H9 (cell line): ENCODE measurements around the gene VAV1. TPM values are rescaled to one million over a fixed set of nuclear protein-coding genes. Genes with fewer than 3 reads are reported as not detected.

Experiments
- DNase-seq: peaks from one replicate; pipeline ENCODE4 v3.0.0-alpha.2; 2017
- H2AFZ ChIP-seq: one replicate; pipeline ENCODE4 v1.6.1; 2013; ENCODE audit warnings: mild to moderate bottlenecking, low read length, control low read depth, moderate library complexity
- H2AK5ac ChIP-seq: 2 replicates; pipeline ENCODE4 v1.6.1; 2013; ENCODE audit warnings: low read length, control low read depth, mixed read lengths; ENCODE audit not compliant: insufficient read length
- H2BK120ac ChIP-seq: one replicate; pipeline ENCODE4 v1.6.1; 2013; ENCODE audit warnings: low read depth, mild to moderate bottlenecking, low read length, control low read depth, inconsistent platforms; ENCODE audit not compliant: poor library complexity, severe bottlenecking
- H2BK12ac ChIP-seq: 2 replicates; pipeline ENCODE4 v1.6.1; 2013; ENCODE audit warnings: low read length, control low read depth, mixed read lengths, low read depth; ENCODE audit not compliant: insufficient read length
- H2BK15ac ChIP-seq: 2 replicates; pipeline ENCODE4 v1.6.1; 2013; ENCODE audit warnings: low read depth, low read length, control low read depth
- H2BK20ac ChIP-seq: one replicate; pipeline ENCODE4 v1.6.1; 2013; ENCODE audit warnings: low read depth, mild to moderate bottlenecking, low read length, control low read depth, inconsistent platforms; ENCODE audit not compliant: poor library complexity, severe bottlenecking
- H2BK5ac ChIP-seq: 2 replicates; pipeline ENCODE4 v1.6.1; 2013; ENCODE audit warnings: low read length, control low read depth, mixed read lengths; ENCODE audit not compliant: insufficient read length
- H3K14ac ChIP-seq: 2 replicates; pipeline ENCODE4 v1.6.1; 2013; ENCODE audit warnings: low read length, control low read depth; ENCODE audit not compliant: insufficient read depth
- H3K18ac ChIP-seq: 2 replicates; pipeline ENCODE4 v1.6.1; 2013; ENCODE audit warnings: low read depth, mild to moderate bottlenecking, mixed read lengths, low read length, control low read depth; ENCODE audit not compliant: insufficient read length
- H3K23ac ChIP-seq: 2 replicates; pipeline ENCODE4 v1.6.1; 2013; ENCODE audit warnings: low read length, control low read depth, mixed read lengths, low read depth; ENCODE audit not compliant: insufficient read length
- H3K23me2 ChIP-seq: 2 replicates; pipeline ENCODE4 v1.6.1; 2013; ENCODE audit warnings: low read depth, mild to moderate bottlenecking, mixed read lengths, low read length, control low read depth; ENCODE audit not compliant: insufficient read length, poor library complexity, severe bottlenecking
- H3K27ac ChIP-seq: 2 replicates; pipeline ENCODE4 v1.5.1; 2013; ENCODE audit warnings: low read length, control low read depth, mixed read lengths, low read depth; ENCODE audit not compliant: insufficient read length
- H3K27me3 ChIP-seq: 2 replicates; pipeline ENCODE4 v1.6.1; 2013; ENCODE audit warnings: low read length, control low read depth, inconsistent platforms; ENCODE audit not compliant: insufficient read depth
- H3K4ac ChIP-seq: 2 replicates; pipeline ENCODE4 v1.6.1; 2013; ENCODE audit warnings: low read depth, mild to moderate bottlenecking, control low read depth, inconsistent platforms, low read length, moderate library complexity
- H3K4me1 ChIP-seq: 2 replicates; pipeline ENCODE4 v1.6.1; 2013; ENCODE audit warnings: low read length, control low read depth, inconsistent platforms; ENCODE audit not compliant: insufficient read depth
- H3K4me2 ChIP-seq: 2 replicates; pipeline ENCODE4 v1.6.1; 2013; ENCODE audit warnings: low read length, control low read depth, mixed read lengths; ENCODE audit not compliant: insufficient read length, insufficient read depth
- H3K56ac ChIP-seq: 2 replicates; pipeline ENCODE4 v1.6.1; 2013; ENCODE audit warnings: low read depth, mild to moderate bottlenecking, mixed read lengths, low read length, control low read depth; ENCODE audit not compliant: insufficient read length
- H3K79me1 ChIP-seq: 2 replicates; pipeline ENCODE4 v1.6.1; 2013; ENCODE audit warnings: low read depth, mild to moderate bottlenecking, moderate library complexity, low read length, control low read depth, inconsistent platforms; ENCODE audit not compliant: insufficient read depth, poor library complexity, severe bottlenecking
- H3K79me2 ChIP-seq: 2 replicates; pipeline ENCODE4 v1.6.1; 2013; ENCODE audit warnings: low read length, control low read depth, inconsistent platforms; ENCODE audit not compliant: insufficient read depth
- H3K9ac ChIP-seq: 2 replicates; pipeline ENCODE4 v1.6.1; 2013; ENCODE audit warnings: low read length, control low read depth, mixed read lengths; ENCODE audit not compliant: insufficient read length; ENCODE audit errors: extremely low read depth
- H3K9me3 ChIP-seq: one replicate; pipeline ENCODE4 v1.6.1; 2013; ENCODE audit warnings: low read depth, low read length, inconsistent platforms; ENCODE audit not compliant: control insufficient read depth
- H3T11ph ChIP-seq: one replicate; pipeline ENCODE4 v1.6.1; 2013; ENCODE audit warnings: mild to moderate bottlenecking, low read length, control low read depth, inconsistent platforms
- H4K20me1 ChIP-seq: one replicate; pipeline ENCODE4 v1.6.1; 2013; ENCODE audit not compliant: control insufficient read depth, insufficient read length, insufficient read depth
- H4K5ac ChIP-seq: 2 replicates; pipeline ENCODE4 v1.6.1; 2013; ENCODE audit warnings: low read depth, mild to moderate bottlenecking, mixed read lengths, low read length, control low read depth; ENCODE audit not compliant: insufficient read length
- H4K8ac ChIP-seq: replicated peaks from 2 replicates; pipeline ENCODE4 v1.6.1; 2013; ENCODE audit warnings: low read length, control low read depth, mixed read lengths, low read depth; ENCODE audit not compliant: insufficient read length
- H4K91ac ChIP-seq: 2 replicates; pipeline ENCODE4 v1.6.1; 2013; ENCODE audit warnings: low read depth, mild to moderate bottlenecking, moderate library complexity, mixed read lengths, low read length, control low read depth; ENCODE audit not compliant: insufficient read length
- H3K27ac Mint-ChIP-seq, 3 experiments: 2 replicates in 2 of 3; 3 replicates in 1 of 3; pipeline ENCODE4 v1.8.0; 2020 to 2021; ENCODE audit warnings: mixed read lengths in 3 of 3, mild to moderate bottlenecking in 1 of 3, moderate library complexity in 1 of 3
- H3K27me3 Mint-ChIP-seq: 2 replicates; pipeline ENCODE4 v1.8.0; 2021; ENCODE audit warnings: low read depth, mild to moderate bottlenecking, moderate library complexity, mixed read lengths
- H3K36me3 Mint-ChIP-seq, 3 experiments: 2 replicates in 2 of 3; 3 replicates in 1 of 3; pipeline ENCODE4 v1.8.0; 2020 to 2021; ENCODE audit warnings: low read depth in 3 of 3, mixed read lengths in 3 of 3; ENCODE audit not compliant: insufficient read depth in 1 of 3
- H3K4me1 Mint-ChIP-seq, 2 experiments: 2 replicates each; pipeline ENCODE4 v1.8.0; 2020; ENCODE audit warnings: mixed read lengths in 2 of 2
- H3K4me3 Mint-ChIP-seq, 2 experiments: 2 replicates in 1 of 2; 3 replicates in 1 of 2; pipeline ENCODE4 v1.8.0; 2020 to 2021; ENCODE audit warnings: mild to moderate bottlenecking in 2 of 2, mixed read lengths in 2 of 2, moderate library complexity in 1 of 2
- H3K9me3 Mint-ChIP-seq, 2 experiments: 2 replicates in 1 of 2; 3 replicates in 1 of 2; pipeline ENCODE4 v1.8.0; 2020; ENCODE audit warnings: mild to moderate bottlenecking in 2 of 2, mixed read lengths in 2 of 2, moderate library complexity in 1 of 2
- CTCF ChIP-seq: fragments of 200-600 bp; sonication (generic); conservative IDR thresholded peaks from 3 replicates; pipeline ENCODE4 v1.8.0; 2021; ENCODE audit warnings: antibody characterized with exemption, mild to moderate bottlenecking
- WGBS: extraction: QIAGEN DNeasy Blood & Tissue Kit; methylation state at CpG from one replicate; pipeline ENCODE4 v1.1.7; 2013; ENCODE audit warnings: missing lambda C conversion rate, low lambda C conversion rate, mixed read lengths; ENCODE audit not compliant: insufficient read length; ENCODE audit errors: extremely low coverage; 5-methylcytosine and 5-hydroxymethylcytosine counted together
- total RNA-seq: library from RNA; stranded (reverse); gene quantifications from 2 replicates; pipeline ENCODE4 v1.2.1, GENCODE V29; 2021

VAV1 gene
- total RNA-seq, 1 experiment from 2014 or later = 0.90 TPM

GRCh38 chr19:6767357-6768235 is 4.9 kb upstream of the VAV1 start, which contains the start of gene SH2D3A:
TSS of gene SH2D3A (minus strand) at chr19:6767435. CDS start at chr19:6763748, 3,687 bp downstream.
- peak; percentile 98 for DNase-seq
- H3K9ac ChIP-seq = peak within 1 kb of the TSS; percentile 79
- H3K27ac Mint-ChIP-seq = peak within 1 kb of the TSS; percentile 91 to 98 (median 97)

More at GRCh38 chr19:6767357-6768235, 4.9 kb upstream of the VAV1 start, which contains the start of gene SH2D3A:
- no peak within 1 kb of the TSS for H2BK15ac ChIP-seq
- no peak within 1 kb of the TSS for H2AFZ ChIP-seq
- H3K23me2 ChIP-seq = peaks cover 16% of the 10 kb centered on the region
- WGBS = no CpG with 5 or more reads among the region's 47 CpGs
- H3K4me1 Mint-ChIP-seq = peaks cover 23 to 24% of the 10 kb centered on the region in 2 experiments
- no peak within 1 kb of the TSS for H2BK20ac ChIP-seq
- H3K27ac ChIP-seq = peak within 1 kb of the TSS; percentile 92
- H3K4ac ChIP-seq = no peak within 1 kb of the TSS
- no peaks in the 10 kb centered on the region for H3K27me3 ChIP-seq
- peaks cover 0 to 4% (median 0%) of the 10 kb centered on the region in 3 experiments; a peak in 2 of 7 replicates for H3K36me3 Mint-ChIP-seq
- peak within 1 kb of the TSS; percentile 98 for H3K4me2 ChIP-seq
- H3K9me3 Mint-ChIP-seq = peaks cover 0 to 5% of the 10 kb centered on the region in 2 experiments; a peak in 3 of 5 replicates
- no peaks in the 10 kb centered on the region; the same call in 1 of the 2 replicates for H3K79me2 ChIP-seq
- no peak for TF ChIP-seq CTCF
- no peak within 1 kb of the TSS for H2BK120ac ChIP-seq
- peak within 1 kb of the TSS; percentile 65 for H4K5ac ChIP-seq
- no peak within 1 kb of the TSS for H2BK5ac ChIP-seq
- peaks cover 5% of the 10 kb centered on the region for H4K20me1 ChIP-seq
- H2AK5ac ChIP-seq = peak within 1 kb of the TSS; percentile 4
- peak within 1 kb of the TSS; percentile 25 for H3K56ac ChIP-seq
- peak within 1 kb of the TSS; percentile 81 to 91 for H3K4me3 Mint-ChIP-seq
- no peaks in the 10 kb centered on the region for H3K79me1 ChIP-seq
- H3K18ac ChIP-seq = peak within 1 kb of the TSS; percentile 77
- peak within 1 kb of the TSS; percentile 82 for H2BK12ac ChIP-seq
- peak within 1 kb of the TSS; percentile 60 for H4K91ac ChIP-seq
- H3T11ph ChIP-seq = no peak within 1 kb of the TSS
- peak within 1 kb of the TSS; percentile 38; the same call in 1 of the 2 replicates for H3K14ac ChIP-seq
- H3K27me3 Mint-ChIP-seq = no peaks in the 10 kb centered on the region
- 0 out of 2 replicates have a peak, but pooled peaks cover 2% of the 10 kb centered on the region for H3K4me1 ChIP-seq
- H4K8ac ChIP-seq = peak within 1 kb of the TSS; percentile 21
- no peaks in the 10 kb centered on the region for H3K9me3 ChIP-seq
- H3K23ac ChIP-seq = peak within 1 kb of the TSS; percentile 36
